Motor neuron (in vitro differentiated cells): ENCODE results near the gene ATF2. TPM values are rescaled to one million over a fixed set of nuclear protein-coding genes. Genes with fewer than 3 reads are reported as not detected.

Source experiments
- ATAC-seq, 8 experiments: fragments of 200-7000 bp; cut with Tn5 transposase; replicated peaks in 6 of 8; 2 replicates each; pipeline ENCODE4 v1.8.0; 2021; ENCODE audit warnings: mild to moderate bottlenecking in 8 of 8, moderate library complexity in 8 of 8
- H3K27ac ChIP-seq, 2 donors: fragments of 250-450 bp; sonication (Bioruptor Pico); 2 replicates each; pipeline ENCODE4 v1.9.0; 2021; ENCODE audit warnings: antibody characterized with exemption in 2 of 2, mild to moderate bottlenecking in 2 of 2, moderate library complexity in 1 of 2
- H3K4me1 ChIP-seq, 2 donors: fragments of 250-450 bp; sonication (Bioruptor Pico); replicated peaks in 1 of 2; 2 replicates each; pipeline ENCODE4 v1.6.1; 2021; ENCODE audit warnings: antibody characterized with exemption in 2 of 2, mild to moderate bottlenecking in 2 of 2, moderate library complexity in 1 of 2
- H3K4me3 ChIP-seq, 5 donors: fragments of 250-450 bp; sonication (Bioruptor Pico); 2 replicates each; pipeline ENCODE4 v1.9.0; 2021; ENCODE audit warnings: antibody characterized with exemption in 5 of 5, mild to moderate bottlenecking in 5 of 5, moderate library complexity in 4 of 5
- WGBS, 10 experiments: fragments of 450-650 bp; shearing (Covaris generic); methylation state at CpG; one replicate each; pipeline ENCODE4 v1.0.0; 2022; 5-methylcytosine and 5-hydroxymethylcytosine counted together
- in situ Hi-C, 9 experiments: fragments of 400-800 bp; cut with MboI; loops; one replicate each; pipeline ENCODE4 v1.15.0; 2021; ENCODE audit warnings: low sequenced_read_pairs in 9 of 9, low pct_unique_long_range_greater_than_20kb in 2 of 9; ENCODE audit not compliant: unreplicated experiment in 9 of 9
- total RNA-seq, 8 experiments: library from RNA; unstranded; fragments of 300-600 nt; gene quantifications; 2 replicates each; pipeline versions ENCODE4 v1.2.3 to v1.2.4, GENCODE V29; 2022

ATF2 gene
- total RNA-seq, 8 experiments from 2014 or later, result 29.9 to 73.5 (median 63.4) TPM

DNA sequence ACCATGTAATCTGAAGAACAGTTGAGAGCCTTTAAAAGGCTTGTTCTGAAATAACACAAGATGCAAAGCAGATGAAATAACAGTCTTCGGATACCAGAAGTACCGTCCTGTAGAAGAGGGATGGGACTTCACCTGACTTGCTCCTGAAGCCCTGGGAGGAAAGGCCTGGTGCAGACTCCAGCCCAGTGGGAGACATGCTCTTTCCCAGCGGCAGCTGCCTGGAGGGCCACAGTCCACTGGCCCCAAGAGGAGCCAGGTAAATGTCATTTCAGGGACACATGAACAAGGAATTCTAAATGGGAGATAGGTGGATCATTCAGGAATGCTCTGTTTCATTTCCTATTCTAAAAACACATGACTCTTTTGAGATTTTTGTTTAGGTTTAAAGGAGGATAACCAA, 140.2 kb downstream of the ATF2 start:
- H3K27ac ChIP-seq, result no peak overlapping the region
- ATAC-seq, result no peak
- 49 to 100% (median 80%) methylated on average over 1 to 3 of the region's 3 CpGs; no CpG with 5 or more reads in 3 of the 10 experiments for WGBS, 10 experiments
- H3K4me3 ChIP-seq, result no peak overlapping the region
- no peaks in the 10 kb centered on the region for H3K4me1 ChIP-seq
- in situ Hi-C loops, result loop anchor here in 1 of 9 experiments (25.0 kb wide), 1 partner anchor 260 kb away; no protein-coding TSS in a partner anchor

DNA sequence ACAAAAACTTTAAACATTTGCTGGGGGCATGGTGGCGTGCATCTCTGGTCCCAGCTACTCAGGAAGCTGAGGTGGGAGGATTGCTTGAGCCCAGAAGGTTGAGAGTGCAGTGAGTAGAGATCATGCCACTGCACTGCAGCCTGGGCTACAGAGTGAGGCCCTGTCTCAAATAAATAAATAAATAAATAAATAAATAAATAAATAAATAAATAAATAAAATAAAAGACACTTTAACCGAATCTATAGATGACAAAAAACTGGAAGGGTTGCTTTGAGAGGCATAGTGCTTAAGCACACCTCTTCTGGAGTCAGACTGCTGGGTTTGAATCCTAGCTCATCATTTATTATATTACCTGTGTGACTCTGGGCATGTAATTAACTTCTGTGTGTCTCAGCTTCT, 141.6 kb downstream of the ATF2 start:
- in situ Hi-C loops, result loop anchor here in 1 of 9 experiments (25.0 kb wide), 1 partner anchor 261 kb away; no protein-coding TSS in a partner anchor
- Histone ChIP-seq H3K4me1 (no peaks in the 10 kb centered on the region), H3K27ac (no peak overlapping the region), H3K4me3 (no peak overlapping the region)
- ATAC-seq, result no peak
- WGBS, 10 experiments, result 42 to 100% (median 83%) methylated on average over 1 to 2 of the region's 2 CpGs; no CpG with 5 or more reads in 1 of the 10 experiments

DNA sequence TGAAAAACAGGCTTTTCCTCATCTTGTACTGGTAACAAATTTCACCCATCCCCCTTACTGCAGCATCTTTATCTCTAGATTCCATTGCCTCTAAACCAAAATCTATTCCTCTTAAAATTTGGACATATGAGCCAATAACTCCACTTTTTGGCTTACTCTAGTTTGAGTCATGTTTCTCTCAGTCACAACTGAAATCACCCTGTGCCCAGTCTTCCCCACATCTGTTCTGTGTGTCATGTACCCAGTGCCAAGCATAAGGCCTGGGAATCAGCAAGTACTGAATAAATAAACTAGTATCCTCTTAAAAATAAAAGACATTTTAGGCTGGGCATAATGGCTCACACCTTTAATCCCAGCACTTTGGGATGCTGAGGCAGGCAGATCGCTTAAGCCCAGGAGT, 142.1 kb downstream of the ATF2 start:
- no peak overlapping the region for H3K4me3 ChIP-seq
- 100% methylated on average over 1 of the region's 1 CpG; no CpG with 5 or more reads in 7 of the 10 experiments for WGBS, 10 experiments
- no peaks in the 10 kb centered on the region for H3K4me1 ChIP-seq
- in situ Hi-C loops, result loop anchor here in 1 of 9 experiments (25.0 kb wide), 1 partner anchor 261 kb away; no protein-coding TSS in a partner anchor
- H3K27ac ChIP-seq, result no peak overlapping the region
- no peak for ATAC-seq

DNA sequence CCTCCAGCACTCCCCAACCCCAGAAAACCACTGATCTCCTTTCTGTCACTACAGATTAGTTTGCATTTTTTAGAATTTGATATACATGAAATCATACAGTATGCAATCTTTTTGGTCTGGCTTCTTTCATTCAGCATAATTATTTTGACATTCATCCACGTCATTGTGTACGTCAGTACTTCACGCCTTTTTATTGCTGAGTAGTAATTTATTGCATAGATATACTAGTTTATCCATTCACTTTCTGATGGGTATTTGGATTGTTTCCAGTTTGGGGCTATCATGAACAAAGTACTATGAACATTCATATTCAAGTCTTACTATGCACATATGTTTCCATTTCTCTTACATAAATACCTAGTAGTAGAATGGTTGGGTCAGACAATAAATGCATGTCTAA, 142.8 kb downstream of the ATF2 start:
- in situ Hi-C loops, result loop anchor here in 1 of 9 experiments (25.0 kb wide), 1 partner anchor 262 kb away; no protein-coding TSS in a partner anchor
- Histone ChIP-seq H3K4me1 (no peaks in the 10 kb centered on the region), H3K27ac (no peak overlapping the region), H3K4me3 (no peak overlapping the region)
- no peak for ATAC-seq
- 49 to 100% (median 95%) methylated on average over 2 to 3 of the region's 3 CpGs; no CpG with 5 or more reads in 3 of the 10 experiments for WGBS, 10 experiments

DNA sequence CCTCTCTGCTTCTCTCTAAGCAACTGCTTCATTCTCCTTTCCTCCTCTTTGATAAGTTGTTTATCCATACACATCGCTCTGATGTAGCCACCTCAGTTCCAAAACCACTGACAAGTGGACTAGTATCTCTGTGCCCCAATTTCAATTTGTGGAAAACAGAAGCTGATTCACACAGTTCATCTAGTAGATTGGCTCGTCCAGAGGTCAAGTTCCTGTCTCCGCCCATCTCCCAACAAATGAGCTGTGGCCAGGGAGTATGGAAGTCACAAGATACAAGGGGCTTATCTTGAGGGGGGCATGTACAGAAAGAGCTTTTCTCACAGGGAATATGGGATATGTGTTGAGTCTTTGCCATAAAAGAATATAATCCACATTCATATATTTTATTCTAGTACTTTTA, 145.1 kb downstream of the ATF2 start:
- Histone ChIP-seq H3K27ac (no peak overlapping the region), H3K4me1 (no peaks in the 10 kb centered on the region), H3K4me3 (no peak overlapping the region)
- in situ Hi-C loops, result no loop called here
- ATAC-seq, result no peak
- 57 to 100% (median 87%) methylated on average over 1 to 3 of the region's 3 CpGs; no CpG with 5 or more reads in 1 of the 10 experiments for WGBS, 10 experiments

Other genes with a start within 250 kb of the ATF2 start
- gene CHN1, start 162.8 kb downstream of the ATF2 start, total RNA-seq, result 100 to 1,000 TPM in 6 of 8 experiments, 10 to 100 TPM in 2; 82.3 to 257 (median 108) TPM
- gene ATP5MC3, start 13.5 kb upstream of the ATF2 start, total RNA-seq, result 100 to 1,000 TPM; 177 to 350 (median 244) TPM